HepG2 (cell line): ENCODE data around the gene CMTM5. TPM values are rescaled to one million over a fixed set of nuclear protein-coding genes. Genes with fewer than 3 reads are reported as not detected.

ENCODE experiments used
- ATAC-seq: fragments of 200-7000 bp; cut with Tn5 transposase; 3 replicates; pipeline ENCODE4 v1.9.1; 2020; ENCODE audit warnings: mild to moderate bottlenecking, moderate library complexity
- BruUV-seq: library from RNA; stranded (reverse); fragments of 400-500 nt; replicated peaks from 2 replicates; lab custom pipeline; 2021; lab: Mats Ljungman, UMichigan
- CTCF ChIA-PET: fragments of 300-600 bp; formaldehyde crosslinking; extraction: SDS; loops from one replicate; lab custom pipeline; 2021; ENCODE audit warnings: low total read pairs, inconsistent platforms, low intra/inter-chr PET ratio; lab: Yijun Ruan, JAX
- POLR2A ChIA-PET: fragments of 350-600 bp; sonication (Branson Sonifier 250); formaldehyde crosslinking; loops from one replicate; lab custom pipeline; 2020; ENCODE audit warnings: antibody characterized with exemption, inconsistent platforms; lab: Yijun Ruan, JAX
- DNase-seq: peaks from one replicate; pipeline ENCODE4 v3.0.0-alpha.2; 2015; ENCODE audit warnings: low spot score
- FAIRE-seq: peaks from 3 replicates; lab custom pipeline; 2011; peaks lifted over from hg19 to GRCh38; lab: Jason Lieb, UNC
- H2AFZ ChIP-seq: one replicate; pipeline ENCODE4 v1.6.1; 2011; ENCODE audit warnings: low read length, inconsistent platforms
- H3K27ac ChIP-seq: fragments of 300-600 bp; 3 replicates; pipeline ENCODE4 v1.8.0; 2011; ENCODE audit warnings: mixed run types, mild to moderate bottlenecking, mixed read lengths, low read length, inconsistent platforms; ENCODE audit not compliant: insufficient read depth; ENCODE audit errors: extremely low read length
- H3K27me3 ChIP-seq, 2 experiments: fragments of 200-600 bp in 1 of 2; 2 replicates in 1 of 2; 3 replicates in 1 of 2; pipeline versions ENCODE4 v1.6.0 to v1.8.0; 2011; ENCODE audit warnings: low read length in 2 of 2, mild to moderate bottlenecking in 2 of 2, moderate library complexity in 2 of 2, inconsistent platforms in 1 of 2; ENCODE audit not compliant: insufficient read depth in 2 of 2, control insufficient read depth in 1 of 2
- H3K36me3 ChIP-seq, 2 experiments: fragments of 200-600 bp in 1 of 2; replicated peaks in 1 of 2; 2 replicates in 1 of 2; 3 replicates in 1 of 2; pipeline versions ENCODE4 v1.5.1 to v1.8.0; 2011; ENCODE audit warnings: low read length in 2 of 2, inconsistent platforms in 1 of 2; ENCODE audit not compliant: insufficient read depth in 2 of 2, control insufficient read depth in 1 of 2
- H3K4me1 ChIP-seq: 2 replicates; pipeline ENCODE4 v1.5.1; 2012; ENCODE audit warnings: low read length, inconsistent platforms; ENCODE audit not compliant: insufficient read depth
- H3K4me2 ChIP-seq: 2 replicates; pipeline ENCODE4 v1.6.0; 2011; ENCODE audit warnings: low read depth, low read length, inconsistent platforms
- H3K4me3 ChIP-seq, 3 experiments: fragments of 200-600 bp in 1 of 3; sonication (generic), shearing (Covaris generic) in 1 of 3; replicated peaks in 1 of 3; 2 replicates each; pipeline ENCODE4 v1.5.1; 2011 to 2016; ENCODE audit warnings: low read length in 3 of 3, inconsistent platforms in 2 of 3, low read depth in 2 of 3, mild to moderate bottlenecking in 2 of 3, control low read depth in 1 of 3, mixed read lengths in 1 of 3; ENCODE audit not compliant: insufficient read depth in 1 of 3
- H3K79me2 ChIP-seq: one replicate; pipeline ENCODE4 v1.6.1; 2011; ENCODE audit warnings: low read length, inconsistent platforms; ENCODE audit not compliant: insufficient read depth
- H3K9ac ChIP-seq: 2 replicates; pipeline ENCODE4 v1.6.0; 2011; ENCODE audit warnings: mild to moderate bottlenecking, low read depth, low read length, inconsistent platforms; ENCODE audit not compliant: insufficient read depth
- H3K9me3 ChIP-seq: 2 replicates; pipeline ENCODE4 v1.5.1; 2012; ENCODE audit warnings: mild to moderate bottlenecking, low read length
- H4K20me1 ChIP-seq: 2 replicates; pipeline ENCODE4 v1.6.0; 2011; ENCODE audit warnings: inconsistent platforms, mild to moderate bottlenecking, low read length, moderate library complexity; ENCODE audit not compliant: insufficient read depth
- FOXK1 ChIP-seq: sonication (generic); formaldehyde crosslinking; IDR thresholded peaks from 2 replicates; pipeline ENCODE4 v1.4.0; 2020; ENCODE audit warnings: low read depth, missing genetic modification reagents, borderline replicate concordance
- KLF13 ChIP-seq: sonication (generic); formaldehyde crosslinking; IDR thresholded peaks from 2 replicates; pipeline ENCODE4 v1.4.0; 2020; ENCODE audit warnings: mild to moderate bottlenecking, missing genetic modification reagents
- ZBTB21 ChIP-seq: sonication (generic); formaldehyde crosslinking; IDR thresholded peaks from 2 replicates; pipeline ENCODE4 v1.4.0; 2020; ENCODE audit warnings: missing genetic modification reagents
- WGBS: methylation state at CpG from one replicate; pipeline ENCODE4 v1.1.6; 2017; ENCODE audit warnings: low lambda C conversion rate; 5-methylcytosine and 5-hydroxymethylcytosine counted together
- in situ Hi-C: cut with HindIII; loops from 2 replicates; pipeline ENCODE4 v1.10.0; 2017; ENCODE audit warnings: low pct_unique_long_range_greater_than_20kb; ENCODE audit not compliant: extremely low pct_ligation_motif_present
- intact Hi-C: fragments of 100-400 bp; cut with micrococcal nuclease; formaldehyde crosslinking; loops from one replicate; pipeline ENCODE4 v1.10.0; 2022; ENCODE audit not compliant: unreplicated experiment
- polyA plus RNA-seq, 8 experiments: library from polyadenylated mRNA; depleted of rRNA in 3 of 8; stranded (reverse) in 7 of 8; unstranded in 1 of 8; fragments of >200 nt; fragmentation: Illumina TruSeq in 4 of 8; extraction: Trizol in 4 of 8; gene quantifications; 2 replicates each; pipeline versions ENCODE4 v1.2.1 to v1.2.3, GENCODE V29; 2011 to 2016; ENCODE audit warnings: low read depth in 4 of 8, missing spikeins in 1 of 8, mixed read lengths in 1 of 8; ENCODE audit not compliant: insufficient read depth in 1 of 8
- total RNA-seq, 5 experiments: library from RNA; depleted of rRNA; stranded (reverse); fragments of >200 nt; fragmentation: Illumina TruSeq; extraction: Trizol; gene quantifications; 2 replicates each; pipeline ENCODE4 v1.2.3, GENCODE V29; 2016; ENCODE audit warnings: low read depth in 1 of 5
- TF ChIP-seq, protein P1 (sequence below): sonication (generic); formaldehyde crosslinking; IDR thresholded peaks from 2 replicates; pipeline ENCODE4 v1.5.0; 2020; ENCODE audit warnings: mild to moderate bottlenecking, missing genetic modification reagents, borderline replicate concordance

CMTM5 gene
- total and polyA plus RNA-seq, 2 of the 13 experiments (the other 11 are each of a cell fraction or from before 2014, with no cell fraction given) = not detected

DNA sequence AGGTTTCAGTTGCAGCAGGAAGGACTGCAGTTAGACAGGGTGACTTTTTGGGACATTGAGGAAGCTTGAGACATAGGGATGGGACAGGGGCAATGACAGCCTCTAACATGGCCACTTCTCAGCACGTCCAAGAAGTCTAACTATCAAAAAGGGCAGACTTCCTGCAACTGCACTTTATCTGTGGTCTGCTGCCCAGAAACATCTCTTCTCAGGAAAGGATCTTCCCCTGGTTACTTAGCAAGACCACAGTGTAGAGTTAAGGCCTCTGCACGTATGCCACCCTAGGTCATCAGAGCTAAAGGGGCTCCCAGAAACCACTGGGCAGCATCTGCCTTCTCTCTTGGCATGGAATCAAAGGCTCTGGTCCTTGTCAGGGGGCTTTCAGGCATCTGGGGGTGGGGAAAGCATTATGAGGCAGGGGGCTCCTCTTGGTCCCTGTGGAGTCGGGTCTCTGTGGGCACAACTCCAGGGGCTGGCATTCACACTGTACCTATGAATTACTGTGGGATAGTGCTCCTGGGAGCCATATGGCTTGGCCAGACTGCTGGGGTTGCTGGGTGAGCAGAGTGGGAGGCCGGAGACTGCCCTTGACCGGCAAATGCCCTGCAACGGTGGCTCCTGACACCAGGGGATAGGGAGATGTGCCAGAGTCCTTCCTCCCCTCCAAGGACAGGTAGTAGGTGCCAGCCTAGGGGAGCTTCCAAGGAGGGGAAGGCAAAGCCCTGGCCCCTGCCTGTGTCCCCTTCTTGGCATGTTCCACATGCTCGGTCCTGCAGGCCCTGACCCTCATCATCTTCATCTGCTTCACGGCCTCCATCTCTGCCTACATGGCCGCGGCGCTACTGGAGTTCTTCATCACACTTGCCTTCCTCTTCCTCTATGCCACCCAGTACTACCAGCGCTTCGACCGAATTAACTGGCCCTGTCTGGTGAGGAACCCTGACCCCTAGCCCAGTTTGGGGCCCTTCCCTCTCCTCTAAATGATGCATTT is 1.0 kb downstream of the CMTM5 start:
- H4K20me1 ChIP-seq = no peaks in the 10 kb centered on the region
- DNase-seq (no peak), FAIRE-seq (no peak), ATAC-seq (peak; percentile 2; the same call in 1 of the 3 replicates)
- H3K9me3 ChIP-seq = no peaks in the 10 kb centered on the region
- H3K27me3 ChIP-seq = peaks cover 26 to 88% of the 10 kb centered on the region in 2 experiments
- H3K79me2 ChIP-seq = no peaks in the 10 kb centered on the region
- ChIA-PET POLR2A (interaction anchor here (1.2 kb wide), 2 partner anchors 51 to 56 kb away, joined by 3 to 4 read pairs; no protein-coding TSS in a partner anchor), CTCF (interaction anchor here (5.1 to 5.9 kb wide), 2 partner anchors 50 to 112 kb away, joined by 96 to 111 read pairs; no protein-coding TSS in a partner anchor)
- H3K9ac ChIP-seq = no peak overlapping the region
- H3K27ac ChIP-seq = no peak overlapping the region
- intact Hi-C loops = no loop called here
- H3K4me1 ChIP-seq = no peaks in the 10 kb centered on the region
- H3K36me3 ChIP-seq = no peaks in the 10 kb centered on the region
- H3K4me2 ChIP-seq = no peak overlapping the region
- no peak overlapping the region for H3K4me3 ChIP-seq
- in situ Hi-C loops = loop anchor here (5.0 kb wide), 2 partner anchors 51 to 116 kb away; no protein-coding TSS in a partner anchor
- 0 out of 2 replicates have a peak, but pooled peaks have one; percentile 13 for TF ChIP-seq KLF13 (CRISPR knock-in tag)
- TF ChIP-seq FOXK1 (CRISPR knock-in tag) = no peak
- no peak for TF ChIP-seq ZBTB21
- TF ChIP-seq, protein P1, sequence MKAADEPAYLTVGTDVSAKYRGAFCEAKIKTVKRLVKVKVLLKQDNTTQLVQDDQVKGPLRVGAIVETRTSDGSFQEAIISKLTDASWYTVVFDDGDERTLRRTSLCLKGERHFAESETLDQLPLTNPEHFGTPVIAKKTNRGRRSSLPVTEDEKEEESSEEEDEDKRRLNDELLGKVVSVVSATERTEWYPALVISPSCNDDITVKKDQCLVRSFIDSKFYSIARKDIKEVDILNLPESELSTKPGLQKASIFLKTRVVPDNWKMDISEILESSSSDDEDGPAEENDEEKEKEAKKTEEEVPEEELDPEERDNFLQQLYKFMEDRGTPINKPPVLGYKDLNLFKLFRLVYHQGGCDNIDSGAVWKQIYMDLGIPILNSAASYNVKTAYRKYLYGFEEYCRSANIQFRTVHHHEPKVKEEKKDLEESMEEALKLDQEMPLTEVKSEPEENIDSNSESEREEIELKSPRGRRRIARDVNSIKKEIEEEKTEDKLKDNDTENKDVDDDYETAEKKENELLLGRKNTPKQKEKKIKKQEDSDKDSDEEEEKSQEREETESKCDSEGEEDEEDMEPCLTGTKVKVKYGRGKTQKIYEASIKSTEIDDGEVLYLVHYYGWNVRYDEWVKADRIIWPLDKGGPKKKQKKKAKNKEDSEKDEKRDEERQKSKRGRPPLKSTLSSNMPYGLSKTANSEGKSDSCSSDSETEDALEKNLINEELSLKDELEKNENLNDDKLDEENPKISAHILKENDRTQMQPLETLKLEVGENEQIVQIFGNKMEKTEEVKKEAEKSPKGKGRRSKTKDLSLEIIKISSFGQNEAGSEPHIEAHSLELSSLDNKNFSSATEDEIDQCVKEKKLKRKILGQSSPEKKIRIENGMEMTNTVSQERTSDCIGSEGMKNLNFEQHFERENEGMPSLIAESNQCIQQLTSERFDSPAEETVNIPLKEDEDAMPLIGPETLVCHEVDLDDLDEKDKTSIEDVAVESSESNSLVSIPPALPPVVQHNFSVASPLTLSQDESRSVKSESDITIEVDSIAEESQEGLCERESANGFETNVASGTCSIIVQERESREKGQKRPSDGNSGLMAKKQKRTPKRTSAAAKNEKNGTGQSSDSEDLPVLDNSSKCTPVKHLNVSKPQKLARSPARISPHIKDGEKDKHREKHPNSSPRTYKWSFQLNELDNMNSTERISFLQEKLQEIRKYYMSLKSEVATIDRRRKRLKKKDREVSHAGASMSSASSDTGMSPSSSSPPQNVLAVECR = 0 out of 2 replicates have a peak, but pooled peaks have one; percentile 15
- no peak overlapping the region for H2AFZ ChIP-seq
- no TSS peak for BruUV-seq
- WGBS = 14% methylated on average over 14 of the region's 14 CpGs
